WTC11 (cell line): ENCODE results near the gene BDP1. TPM values are rescaled to one million over a fixed set of nuclear protein-coding genes. Genes with fewer than 3 reads are reported as not detected.
A peak's percentile ranks its signal among the peaks of the same experiment; 100 is the strongest.
"Not testable (repeated sequence)": the region's sequence is repeated elsewhere in the genome, so short reads cannot be mapped to it uniquely, and the experiment has no call there.

Source experiments
- ATAC-seq: fragments of 200-7000 bp; cut with Tn5 transposase; 2 replicates; pipeline ENCODE4 v1.10.0; 2021; ENCODE audit warnings: mild to moderate bottlenecking, moderate library complexity
- CTCF ChIA-PET: fragments of 300-600 bp; sonication (Branson Sonifier 250); formaldehyde crosslinking; loops from one replicate; lab custom pipeline; 2021; ENCODE audit warnings: antibody characterized with exemption; lab: Charles Lee
- POLR2A ChIA-PET: fragments of 350-600 bp; sonication (Branson Sonifier 250); formaldehyde crosslinking; loops from one replicate; lab custom pipeline; 2021; ENCODE audit warnings: antibody characterized with exemption; lab: Charles Lee
- DNase-seq: peaks from one replicate; pipeline ENCODE4 v3.0.0; 2021; ENCODE audit warnings: low spot score
- H3K27ac Mint-ChIP-seq: 2 replicates; pipeline ENCODE4 v1.8.0; 2021; ENCODE audit warnings: mixed read lengths
- H3K27me3 Mint-ChIP-seq: 2 replicates; pipeline ENCODE4 v1.8.0; 2021; ENCODE audit warnings: low read depth, mild to moderate bottlenecking, moderate library complexity, mixed read lengths
- H3K36me3 Mint-ChIP-seq: 2 replicates; pipeline ENCODE4 v1.8.0; 2021; ENCODE audit warnings: mixed read lengths
- H3K4me1 Mint-ChIP-seq: 2 replicates; pipeline ENCODE4 v1.8.0; 2022; ENCODE audit warnings: mixed read lengths
- H3K4me3 Mint-ChIP-seq: 2 replicates; pipeline ENCODE4 v1.8.0; 2021; ENCODE audit warnings: mild to moderate bottlenecking, moderate library complexity, mixed read lengths
- H3K9me3 Mint-ChIP-seq: 2 replicates; pipeline ENCODE4 v1.8.0; 2021; ENCODE audit warnings: mixed read lengths
- CTCF ChIP-seq: fragments of 200-600 bp; IDR thresholded peaks from 2 replicates; pipeline ENCODE4 v1.8.0; 2022; ENCODE audit warnings: antibody characterized with exemption
- FOXK1 ChIP-seq: sonication (generic); formaldehyde crosslinking; IDR thresholded peaks from 2 replicates; pipeline ENCODE4 v1.8.0; 2022; ENCODE audit warnings: mild to moderate bottlenecking, moderate library complexity, missing genetic modification reagents
- ZNF232 ChIP-seq: sonication (generic); formaldehyde crosslinking; IDR thresholded peaks from 2 replicates; pipeline ENCODE4 v1.8.0; 2022; ENCODE audit warnings: mild to moderate bottlenecking, missing genetic modification reagents
- ZNF425 ChIP-seq: fragments of 250-450 bp; sonication (Bioruptor Pico); conservative IDR thresholded peaks from 2 replicates; pipeline ENCODE4 v1.9.0; 2021; ENCODE audit warnings: mild to moderate bottlenecking
- total RNA-seq: library from RNA; stranded (reverse); gene quantifications from 3 replicates; pipeline ENCODE4 v1.2.3, GENCODE V29; 2021

The BDP1 gene
- total RNA-seq, 1 experiment from 2014 or later: 34.7 TPM

GRCh38 chr5:71434825-71435224 lies 20.6 kb upstream of the BDP1 start:
- DNase-seq, H3K36me3 Mint-ChIP-seq, H3K4me3 Mint-ChIP-seq, H3K27me3 Mint-ChIP-seq, POLR2A ChIA-PET, ATAC-seq, H3K27ac Mint-ChIP-seq, H3K9me3 Mint-ChIP-seq, CTCF ChIA-PET, H3K4me1 Mint-ChIP-seq: not testable (repeated sequence)

- POLR2A ChIA-PET: not testable (repeated sequence)
Observed at GRCh38 chr5:71441564-71441963, 13.9 kb upstream of the BDP1 start.

GRCh38 chr5:71443891-71444290 lies 11.6 kb upstream of the BDP1 start:
- ATAC-seq, H3K9me3 Mint-ChIP-seq, POLR2A ChIA-PET, H3K4me3 Mint-ChIP-seq, H3K36me3 Mint-ChIP-seq, DNase-seq, H3K27ac Mint-ChIP-seq, CTCF ChIA-PET: not testable (repeated sequence)
- Mint-ChIP-seq H3K4me1 (peaks cover 21% of the 10 kb centered on the region), H3K27me3 (peaks cover 16% of the 10 kb centered on the region)

More at GRCh38 chr5:71441564-71441963, 13.9 kb upstream of the BDP1 start:
- ATAC-seq, CTCF ChIA-PET, H3K4me3 Mint-ChIP-seq, DNase-seq, H3K27ac Mint-ChIP-seq, H3K36me3 Mint-ChIP-seq, H3K9me3 Mint-ChIP-seq: not testable (repeated sequence)
- peaks cover 15% of the 10 kb centered on the region for H3K27me3 Mint-ChIP-seq
- peaks cover 17% of the 10 kb centered on the region for H3K4me1 Mint-ChIP-seq

GRCh38 chr5:71445015-71445414 lies 10.4 kb upstream of the BDP1 start:
- peak overlapping the region; percentile 64 for H3K4me3 Mint-ChIP-seq
- POLR2A ChIA-PET, H3K27ac Mint-ChIP-seq, DNase-seq, CTCF ChIA-PET, ATAC-seq, H3K36me3 Mint-ChIP-seq, H3K9me3 Mint-ChIP-seq: not testable (repeated sequence)
- H3K4me1 Mint-ChIP-seq: peaks cover 21% of the 10 kb centered on the region
- H3K27me3 Mint-ChIP-seq: peaks cover 16% of the 10 kb centered on the region

- peaks cover 16% of the 10 kb centered on the region for H3K27me3 Mint-ChIP-seq
- H3K27ac Mint-ChIP-seq, H3K9me3 Mint-ChIP-seq, CTCF ChIA-PET, POLR2A ChIA-PET, H3K36me3 Mint-ChIP-seq: not testable (repeated sequence)
- H3K4me3 Mint-ChIP-seq: peak overlapping the region; percentile 64
- ATAC-seq: peak; percentile 75
- peaks cover 18% of the 10 kb centered on the region for H3K4me1 Mint-ChIP-seq
- DNase-seq: peak; percentile 26
Observed at GRCh38 chr5:71445523-71446152, 9.8 kb upstream of the BDP1 start.

GRCh38 chr5:71446540-71447216 lies 8.8 kb upstream of the BDP1 start:
- peak overlapping the region; percentile 64 for H3K4me3 Mint-ChIP-seq
- peaks cover 16% of the 10 kb centered on the region for H3K27me3 Mint-ChIP-seq
- POLR2A ChIA-PET, H3K27ac Mint-ChIP-seq, H3K9me3 Mint-ChIP-seq, DNase-seq, H3K36me3 Mint-ChIP-seq, CTCF ChIA-PET, ATAC-seq: not testable (repeated sequence)
- peaks cover 16% of the 10 kb centered on the region for H3K4me1 Mint-ChIP-seq

- Mint-ChIP-seq H3K27me3 (peaks cover 19% of the 10 kb centered on the region), H3K4me1 (peaks cover 16% of the 10 kb centered on the region)
- H3K36me3 Mint-ChIP-seq, H3K9me3 Mint-ChIP-seq, H3K4me3 Mint-ChIP-seq, CTCF ChIA-PET, H3K27ac Mint-ChIP-seq, POLR2A ChIA-PET: not testable (repeated sequence)
- peak; percentile 97 for ATAC-seq
- TF ChIP-seq CTCF: 0 out of 2 replicates have a peak, but pooled peaks have one; percentile 20
- DNase-seq: peak; percentile 72
Observed at GRCh38 chr5:71447218-71447808, 8.1 kb upstream of the BDP1 start.

- ATAC-seq (no peak), DNase-seq (no peak)
- no peaks in the 10 kb centered on the region for H3K9me3 Mint-ChIP-seq
- no peak overlapping the region for H3K27ac Mint-ChIP-seq
- ChIA-PET POLR2A (no interaction called here), CTCF (no interaction called here)
- no peaks in the 10 kb centered on the region for H3K36me3 Mint-ChIP-seq
- no peak overlapping the region for H3K4me3 Mint-ChIP-seq
- H3K27me3 Mint-ChIP-seq: 0 out of 2 replicates have a peak, but pooled peaks cover 4% of the 10 kb centered on the region
- H3K4me1 Mint-ChIP-seq: peaks cover 13% of the 10 kb centered on the region
- TF ChIP-seq FOXK1 (CRISPR knock-in tag) (no peak), ZNF425 (CRISPR knock-in tag) (no peak), ZNF232 (CRISPR knock-in tag) (no peak)
Observed at GRCh38 chr5:71452876-71453275, 2.6 kb upstream of the BDP1 start.
